Sigmoid colon (tissue), 7 donors: ENCODE results near the gene ANO6. TPM values are rescaled to one million over a fixed set of nuclear protein-coding genes. Genes with fewer than 3 reads are reported as not detected.

Source experiments
- DNase-seq: peaks from one replicate; pipeline ENCODE4 v3.0.0-alpha.2; 2019
- H3K27ac ChIP-seq, 4 donors: fragments of 200-600 bp; sonication (generic); one replicate each; pipeline ENCODE4 v1.5.1; 2016 to 2019; ENCODE audit warnings: mild to moderate bottlenecking in 1 of 4
- H3K27me3 ChIP-seq, 3 donors: fragments of 200-600 bp; sonication (generic); one replicate each; pipeline ENCODE4 v1.5.1; 2019; ENCODE audit warnings: mild to moderate bottlenecking in 1 of 3
- H3K36me3 ChIP-seq, 4 donors: fragments of 200-600 bp; sonication (generic); one replicate each; pipeline ENCODE4 v1.5.1; 2016 to 2019
- H3K4me1 ChIP-seq, 4 donors: fragments of 200-600 bp; sonication (generic); one replicate each; pipeline ENCODE4 v1.5.1; 2017 to 2019
- H3K4me3 ChIP-seq, 4 donors: fragments of 200-600 bp; sonication (generic); one replicate each; pipeline ENCODE4 v1.5.1; 2017 to 2019; ENCODE audit warnings: mild to moderate bottlenecking in 2 of 4, moderate library complexity in 1 of 4
- H3K9me3 ChIP-seq, 4 donors: fragments of 200-600 bp in 3 of 4; sonication (generic) in 3 of 4; one replicate each; pipeline versions ENCODE4 v1.5.1 to v1.6.1; 2013 to 2019
- EP300 ChIP-seq, 4 donors: sonication (generic); formaldehyde crosslinking; IDR thresholded peaks; one replicate each; pipeline ENCODE4 v1.6.1; 2017; ENCODE audit warnings: antibody characterized with exemption in 4 of 4
- POLR2A ChIP-seq, 2 donors: fragments of 450-650 bp; IDR thresholded peaks; one replicate each; pipeline ENCODE4 v1.6.1; 2016; ENCODE audit warnings: antibody characterized with exemption in 2 of 2, mild to moderate bottlenecking in 2 of 2, moderate library complexity in 2 of 2
- POLR2AphosphoS5 ChIP-seq, 4 donors: sonication (generic); formaldehyde crosslinking; IDR thresholded peaks; one replicate each; pipeline ENCODE4 v1.6.1; 2017; ENCODE audit warnings: antibody characterized with exemption in 4 of 4
- WGBS, 2 donors: extraction: QIAGEN DNeasy Blood & Tissue Kit; methylation state at CpG; one replicate each; pipeline ENCODE4 v1.1.7; 2013; 5-methylcytosine and 5-hydroxymethylcytosine counted together
- intact Hi-C: fragments of 100-400 bp; cut with DNase I; formaldehyde crosslinking; loops from one replicate; pipeline ENCODE4 v1.15.1; 2023
- polyA plus RNA-seq, 3 donors: library from polyadenylated mRNA; stranded (reverse); fragments of 200-250 nt; gene quantifications; one replicate each; pipeline ENCODE4 v1.2.3, GENCODE V29; 2013
- total RNA-seq, 4 donors: library from RNA; depleted of rRNA; stranded (reverse); fragments of >200 nt; gene quantifications; one replicate each; pipeline ENCODE4 v1.1.0, GENCODE V29; 2016
- TF ChIP-seq, protein P1 (sequence below), 4 experiments: fragments of 450-650 bp in 3 of 4; fragments of 200-600 bp in 1 of 4; IDR thresholded peaks; one replicate each; pipeline ENCODE4 v1.5.1; 2016 to 2019; ENCODE audit warnings: antibody characterized with exemption in 4 of 4, mild to moderate bottlenecking in 3 of 4, moderate library complexity in 2 of 4
- donor health status: healthy with polysubstance abuse.
- donor health status: Bipolar disorder and iron deficiency.
- donor health status: healthy.

The ANO6 gene
- total and polyA plus RNA-seq, 7 donors = 1.2 to 107 (median 98.5) TPM

DNA sequence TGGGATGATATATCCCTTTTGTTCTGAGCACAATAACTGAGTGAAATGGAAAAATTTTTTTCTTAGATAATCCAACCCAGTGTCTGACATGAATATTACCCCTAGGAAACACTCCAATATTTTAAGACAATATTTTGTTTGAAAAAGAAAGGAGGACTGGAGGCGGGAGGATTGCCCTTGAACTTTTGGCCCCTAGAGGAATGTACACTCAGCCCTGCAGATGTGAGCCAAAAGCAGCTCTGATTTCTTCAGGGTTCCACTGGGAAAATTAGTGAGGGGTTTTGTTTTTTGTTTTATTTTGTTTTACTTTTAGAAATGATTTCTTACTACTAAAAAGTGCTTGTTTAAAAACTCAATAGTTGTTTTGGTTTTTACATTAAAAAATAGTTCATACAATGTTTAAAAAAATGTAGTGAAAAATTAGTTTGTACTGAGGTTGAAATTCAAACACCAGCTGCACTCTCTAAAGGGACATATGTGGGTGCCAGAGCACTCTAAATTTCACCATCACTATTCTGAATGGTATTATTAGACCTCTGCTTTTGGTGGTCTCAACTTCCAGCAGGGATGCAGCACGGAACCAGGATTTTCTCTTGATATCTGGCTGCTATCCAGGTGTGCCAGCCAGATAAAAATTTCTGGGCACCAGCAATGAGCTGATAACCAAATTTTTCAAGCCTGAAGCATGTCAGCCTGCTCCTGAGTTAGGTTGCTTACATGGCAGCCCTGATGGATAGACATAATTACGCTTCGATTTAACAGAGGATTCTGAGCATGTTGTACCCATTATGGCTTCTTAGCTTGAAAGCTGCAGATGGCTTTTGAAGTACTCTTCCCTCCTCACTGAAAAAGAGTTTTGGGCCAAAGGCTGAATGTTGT, 141.9 kb downstream of the ANO6 start:
- Histone ChIP-seq H3K27ac (peak overlapping the region; percentile 39 to 76 (median 62)), H3K4me3 (no peak overlapping the region), H3K27me3 (no peaks in the 10 kb centered on the region), H3K36me3 (peaks cover 0 to 2% (median 0%) of the 10 kb centered on the region in 4 donors), H3K9me3 (peaks cover 0 to 4% (median 0%) of the 10 kb centered on the region in 4 donors), H3K4me1 (peaks cover 0 to 24% (median 21%) of the 10 kb centered on the region in 4 donors)
- 79 to 82% methylated on average over 4 of the region's 4 CpGs for WGBS, 2 donors
- no peak for TF ChIP-seq EP300 (IDR thresholded peaks at IDR 0.05)
- peak in 3 of 4 donors; percentile 12 to 34 (median 30) for TF ChIP-seq POLR2AphosphoS5 (IDR thresholded peaks at IDR 0.05)
- TF ChIP-seq, protein P1, sequence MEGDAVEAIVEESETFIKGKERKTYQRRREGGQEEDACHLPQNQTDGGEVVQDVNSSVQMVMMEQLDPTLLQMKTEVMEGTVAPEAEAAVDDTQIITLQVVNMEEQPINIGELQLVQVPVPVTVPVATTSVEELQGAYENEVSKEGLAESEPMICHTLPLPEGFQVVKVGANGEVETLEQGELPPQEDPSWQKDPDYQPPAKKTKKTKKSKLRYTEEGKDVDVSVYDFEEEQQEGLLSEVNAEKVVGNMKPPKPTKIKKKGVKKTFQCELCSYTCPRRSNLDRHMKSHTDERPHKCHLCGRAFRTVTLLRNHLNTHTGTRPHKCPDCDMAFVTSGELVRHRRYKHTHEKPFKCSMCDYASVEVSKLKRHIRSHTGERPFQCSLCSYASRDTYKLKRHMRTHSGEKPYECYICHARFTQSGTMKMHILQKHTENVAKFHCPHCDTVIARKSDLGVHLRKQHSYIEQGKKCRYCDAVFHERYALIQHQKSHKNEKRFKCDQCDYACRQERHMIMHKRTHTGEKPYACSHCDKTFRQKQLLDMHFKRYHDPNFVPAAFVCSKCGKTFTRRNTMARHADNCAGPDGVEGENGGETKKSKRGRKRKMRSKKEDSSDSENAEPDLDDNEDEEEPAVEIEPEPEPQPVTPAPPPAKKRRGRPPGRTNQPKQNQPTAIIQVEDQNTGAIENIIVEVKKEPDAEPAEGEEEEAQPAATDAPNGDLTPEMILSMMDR (IDR thresholded peaks at IDR 0.05) = no peak
- no peak for DNase-seq
- intact Hi-C loops = loop anchor here (10.0 kb wide), 1 partner anchor 143 kb away; the partner anchor contains the start of gene ANO6

DNA sequence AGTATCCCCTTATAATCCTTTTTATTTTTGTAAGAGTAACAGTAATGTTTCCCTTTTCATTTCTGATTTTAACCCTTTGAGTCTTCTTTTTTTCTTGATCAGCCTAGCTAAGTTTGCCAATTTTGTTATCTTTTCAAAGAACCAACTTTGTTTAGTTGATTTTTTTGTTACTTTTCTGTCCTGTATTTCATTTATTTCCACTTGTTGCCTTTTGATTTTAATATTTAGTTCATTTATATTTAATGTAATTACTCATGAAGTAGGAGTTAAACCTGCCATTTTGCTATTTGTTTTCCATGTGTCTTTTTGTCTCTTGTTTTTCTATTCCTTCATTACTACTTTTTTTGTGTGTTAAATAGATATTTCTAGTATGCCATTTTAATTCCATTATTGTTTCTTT, 146.4 kb downstream of the ANO6 start:
- peaks cover 0 to 13% (median 12%) of the 10 kb centered on the region in 4 donors for H3K4me1 ChIP-seq
- no peak for DNase-seq
- peaks cover 0 to 19% (median 4%) of the 10 kb centered on the region in 4 donors for H3K36me3 ChIP-seq
- H3K4me3 ChIP-seq = no peak overlapping the region
- intact Hi-C loops = no loop called here
- TF ChIP-seq, protein P1 (IDR thresholded peaks at IDR 0.05) = no peak
- TF ChIP-seq EP300 (IDR thresholded peaks at IDR 0.05) (no peak), POLR2AphosphoS5 (IDR thresholded peaks at IDR 0.05) (no peak), POLR2A (IDR thresholded peaks at IDR 0.05) (no peak)
- H3K9me3 ChIP-seq = peaks cover 2 to 14% (median 9%) of the 10 kb centered on the region in 4 donors
- no peak overlapping the region for H3K27ac ChIP-seq
- no peaks in the 10 kb centered on the region for H3K27me3 ChIP-seq

DNA sequence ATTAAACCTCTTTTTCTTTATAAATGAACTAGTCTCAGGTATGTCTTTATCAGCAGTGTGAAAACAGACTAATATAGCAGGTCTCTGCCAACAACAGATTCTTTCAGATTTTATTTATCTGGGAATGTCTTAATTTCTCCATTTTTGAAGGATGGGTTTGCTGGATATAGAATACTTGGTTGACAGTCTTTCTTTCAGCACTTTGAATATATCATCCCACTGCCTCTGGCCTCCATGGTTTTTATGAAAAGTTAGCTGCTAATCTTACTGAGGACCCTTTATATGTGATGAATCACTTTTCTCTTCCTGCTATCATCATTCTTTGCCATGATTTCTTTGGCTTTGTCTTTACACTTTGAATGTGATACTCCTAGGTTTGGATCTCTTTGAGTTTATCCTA, 148.0 kb downstream of the ANO6 start:
- TF ChIP-seq POLR2A (IDR thresholded peaks at IDR 0.05) (no peak), POLR2AphosphoS5 (IDR thresholded peaks at IDR 0.05) (no peak), EP300 (IDR thresholded peaks at IDR 0.05) (no peak)
- TF ChIP-seq, protein P1 (IDR thresholded peaks at IDR 0.05) = no peak
- intact Hi-C loops = no loop called here
- Histone ChIP-seq H3K27me3 (no peaks in the 10 kb centered on the region), H3K9me3 (peaks cover 2 to 14% (median 9%) of the 10 kb centered on the region in 4 donors), H3K4me1 (peaks cover 0 to 1% (median 0%) of the 10 kb centered on the region in 4 donors), H3K36me3 (peaks cover 0 to 28% (median 4%) of the 10 kb centered on the region in 4 donors), H3K27ac (no peak overlapping the region), H3K4me3 (no peak overlapping the region)
- DNase-seq = no peak

DNA sequence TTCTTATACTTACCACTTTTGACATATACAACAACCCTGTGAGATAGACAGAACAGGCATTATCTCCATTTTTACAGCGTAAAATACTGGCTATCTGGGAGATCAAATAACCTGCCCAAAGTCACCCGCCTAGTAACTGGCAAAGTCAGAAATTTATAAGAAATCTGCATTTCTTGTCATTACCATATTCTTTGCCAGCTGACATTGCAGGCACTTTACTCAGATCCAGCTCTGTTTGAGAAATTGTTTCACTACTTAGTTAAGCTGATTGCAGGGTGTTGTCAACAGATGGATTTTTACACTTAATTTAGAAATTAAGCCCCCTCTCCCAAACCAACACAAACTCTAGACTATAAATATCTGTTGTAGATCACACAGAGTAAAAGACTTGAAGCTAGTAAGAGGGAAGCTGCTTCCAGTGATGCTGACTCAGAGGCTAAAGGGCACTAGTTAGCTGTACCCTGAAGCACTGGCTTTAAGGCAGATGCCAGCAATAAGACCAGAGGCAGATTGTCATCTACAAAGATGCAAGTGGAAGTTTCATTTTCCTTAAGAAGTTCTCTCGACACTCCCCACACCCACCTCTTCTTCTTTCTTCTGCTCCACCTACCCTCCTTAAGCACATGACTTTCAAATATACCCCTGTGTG, 153.1 kb downstream of the ANO6 start:
- no peak for TF ChIP-seq POLR2AphosphoS5 (IDR thresholded peaks at IDR 0.05)
- TF ChIP-seq POLR2A (IDR thresholded peaks at IDR 0.05) = no peak
- TF ChIP-seq, protein P1 (IDR thresholded peaks at IDR 0.05) = no peak
- no peak for TF ChIP-seq EP300 (IDR thresholded peaks at IDR 0.05)
- DNase-seq = no peak
- H3K36me3 ChIP-seq = peaks cover 0 to 35% (median 6%) of the 10 kb centered on the region in 4 donors
- no peak overlapping the region for H3K27ac ChIP-seq
- no peak overlapping the region for H3K4me3 ChIP-seq
- 88 to 89% methylated on average over 3 of the region's 3 CpGs for WGBS, 2 donors
- H3K9me3 ChIP-seq = peaks cover 0 to 7% (median 3%) of the 10 kb centered on the region in 4 donors
- H3K27me3 ChIP-seq = no peaks in the 10 kb centered on the region
- peaks cover 0 to 5% (median 0%) of the 10 kb centered on the region in 4 donors for H3K4me1 ChIP-seq
- intact Hi-C loops = no loop called here
